HG03196 (cell line): ENCODE results near the gene LARP4.
"Not testable (repeated sequence)": the region's sequence is repeated elsewhere in the genome, so short reads cannot be mapped to it uniquely, and the experiment has no call there.

Experiments
- ATAC-seq: cut with Tn5 transposase; IDR thresholded peaks from one replicate; pipeline ENCODE4 v1.9.1; 2021; ENCODE audit not compliant: unreplicated experiment

The LARP4 gene

DNA sequence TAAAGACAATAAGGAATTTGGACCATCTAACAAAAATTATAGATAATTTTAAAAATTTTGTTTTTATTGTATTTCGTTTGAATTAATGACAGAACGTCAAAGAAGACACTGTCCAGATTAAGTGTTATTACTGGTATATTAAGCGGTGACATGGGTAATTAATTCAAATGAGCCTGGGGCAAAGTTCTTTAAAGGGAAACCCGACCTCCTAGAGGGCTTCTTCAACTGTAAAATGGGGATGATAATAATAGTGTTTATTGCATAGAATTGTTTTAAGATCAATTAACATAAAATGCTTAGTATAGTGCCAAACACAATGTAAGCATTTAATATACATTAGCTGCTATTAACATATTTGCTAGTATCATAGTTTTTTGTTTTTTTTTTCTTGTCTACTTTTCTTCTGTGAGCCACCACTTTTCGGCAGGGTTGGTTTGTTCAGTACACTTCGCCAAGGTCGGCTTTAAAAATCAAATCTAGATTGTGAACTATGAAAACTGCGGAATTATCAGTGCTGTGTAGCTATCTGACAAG is 514 bp upstream of the LARP4 start:
- peak; percentile 9 for ATAC-seq

DNA sequence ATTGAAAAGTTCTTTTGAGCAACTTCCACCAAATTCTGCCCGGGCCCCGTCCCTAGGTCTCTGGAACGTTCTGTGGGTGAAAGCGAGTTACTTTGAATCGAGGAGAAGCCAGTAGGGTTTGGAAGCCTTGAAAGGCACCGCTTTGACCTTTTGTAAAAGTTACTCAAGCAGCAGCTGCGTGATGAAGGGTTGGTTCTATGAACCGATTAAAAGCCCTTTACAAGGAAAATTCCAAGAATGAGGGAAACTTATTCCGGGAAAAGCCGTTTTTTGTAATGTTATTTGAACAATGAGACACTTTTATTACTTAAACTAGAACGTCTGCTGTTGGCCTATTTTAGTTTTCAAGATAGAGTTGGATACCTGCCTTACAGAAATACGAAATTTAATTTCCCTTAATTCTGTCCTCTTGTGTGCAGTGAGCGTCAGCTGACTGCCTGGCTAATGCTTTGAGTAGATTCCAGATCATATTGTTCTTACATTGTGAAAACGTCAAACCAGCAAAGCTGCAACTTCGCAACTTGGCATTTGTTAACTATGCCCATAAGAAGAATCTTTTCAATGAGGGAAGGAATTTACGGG is 906 bp downstream of the LARP4 start:
- ATAC-seq, result peak; percentile 13

- ATAC-seq, result no peak
Measured at GRCh38 chr12:50402264-50403000, 1.7 kb downstream of the LARP4 start.

GRCh38 chr12:50403001-50403440 is 2.3 kb downstream of the LARP4 start:
- ATAC-seq, result no peak

DNA sequence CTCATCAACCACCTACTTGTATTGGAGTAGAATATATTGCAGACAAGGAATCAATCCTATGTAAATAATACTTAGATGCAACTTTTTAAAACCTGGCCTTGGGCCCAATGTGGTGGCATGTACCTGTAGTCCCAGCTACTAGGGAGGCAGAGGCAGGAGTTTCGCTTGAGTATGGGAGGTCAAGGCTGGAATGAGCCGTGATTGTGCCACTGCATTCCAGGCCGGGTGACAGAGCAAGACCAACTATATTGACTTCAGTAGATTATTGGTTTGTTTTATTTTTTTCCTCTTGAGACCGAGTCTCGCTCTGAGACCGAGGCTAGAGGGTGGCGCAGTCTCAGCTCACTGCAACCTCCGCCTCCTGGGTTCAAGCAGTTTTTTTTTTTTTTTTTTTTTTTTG is 3.6 kb downstream of the LARP4 start:
- ATAC-seq, result no peak

GRCh38 chr12:50411051-50411660 is 10.5 kb downstream of the LARP4 start:
- no peak for ATAC-seq

DNA sequence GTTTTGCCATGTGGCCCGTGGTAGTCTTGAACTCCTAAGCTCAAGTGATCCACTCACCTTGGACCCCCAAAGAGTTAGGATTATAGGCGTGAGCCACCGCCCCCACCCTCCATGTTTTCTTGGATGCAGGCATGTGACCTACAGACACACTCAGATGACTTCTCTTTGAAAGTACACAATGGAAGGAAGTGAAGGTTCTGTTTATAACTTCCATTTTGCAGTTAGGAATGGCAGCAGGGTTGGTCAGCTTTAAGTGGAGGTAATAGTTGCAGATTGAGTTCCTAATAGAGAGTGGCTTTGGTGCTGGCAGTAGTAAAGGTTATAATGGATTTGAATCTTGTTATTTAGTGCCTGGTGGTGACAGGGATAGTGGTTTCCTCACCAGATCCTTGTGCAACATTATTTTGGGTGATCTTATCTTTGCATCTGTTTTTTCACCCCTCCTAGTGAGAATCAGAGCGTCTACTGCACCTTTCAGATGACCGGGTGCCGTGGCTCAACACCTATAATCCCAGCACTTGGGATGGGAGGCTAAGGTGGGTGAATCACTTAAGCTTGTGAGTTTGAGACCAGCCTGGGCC is 15.3 kb downstream of the LARP4 start:
- no peak for ATAC-seq

GRCh38 chr12:50419112-50419909 is 18.6 kb downstream of the LARP4 start:
- ATAC-seq, result no peak

DNA sequence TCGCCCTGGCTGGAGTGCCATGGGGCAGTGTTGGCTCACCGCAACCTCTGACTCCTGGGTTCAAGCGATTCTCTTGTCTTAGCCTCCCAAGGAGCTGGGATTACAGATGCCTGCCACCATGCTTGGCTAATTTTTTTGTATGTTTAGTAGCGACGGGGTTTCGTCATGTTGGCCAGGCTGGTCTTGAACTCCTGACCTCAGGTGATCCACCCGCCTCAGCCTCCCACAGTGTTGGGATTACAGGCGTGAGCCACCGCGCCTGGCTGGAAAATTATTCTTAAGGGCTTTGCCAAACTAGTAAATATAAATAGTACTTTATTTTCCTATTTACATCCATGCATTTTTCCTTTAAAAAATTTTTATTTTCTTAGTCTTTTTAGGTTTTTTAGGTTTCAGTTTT is 22.2 kb downstream of the LARP4 start:
- ATAC-seq, result not testable (repeated sequence)

GRCh38 chr12:50423342-50423741 is 22.7 kb downstream of the LARP4 start:
- not testable (repeated sequence) for ATAC-seq

DNA sequence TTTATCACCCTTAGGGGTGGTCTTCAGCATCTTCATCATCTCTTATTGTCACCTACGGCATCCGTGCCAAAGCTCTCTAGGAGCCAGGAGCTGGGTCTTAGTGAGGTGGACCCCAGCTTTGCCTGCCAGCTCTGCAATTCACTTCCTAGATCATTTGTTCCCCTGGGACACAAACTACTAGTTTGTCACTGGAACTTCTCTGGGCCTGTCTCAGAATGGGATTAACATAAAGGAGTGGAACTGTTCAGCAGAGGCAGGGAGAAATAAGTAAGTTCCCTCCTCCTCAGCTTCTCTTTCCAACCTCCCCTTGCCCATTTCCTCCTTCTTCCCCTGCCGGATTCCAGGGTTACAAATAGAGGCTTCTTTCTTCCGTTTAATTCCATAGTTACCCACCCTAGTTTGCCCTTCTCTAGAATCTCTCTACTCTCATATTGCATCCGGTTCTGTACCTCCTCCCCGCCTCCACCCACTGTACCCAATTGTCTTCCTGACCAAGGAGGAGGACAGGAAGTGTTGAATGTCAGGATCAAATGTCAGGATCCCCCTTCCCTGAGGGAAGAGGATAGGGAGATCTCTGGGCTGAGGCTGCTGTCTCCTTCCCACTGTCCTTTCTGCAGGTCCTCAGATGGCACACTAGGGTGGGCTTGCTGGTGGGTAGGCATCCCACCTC is 25.0 kb downstream of the LARP4 start:
- ATAC-seq, result no peak

DNA sequence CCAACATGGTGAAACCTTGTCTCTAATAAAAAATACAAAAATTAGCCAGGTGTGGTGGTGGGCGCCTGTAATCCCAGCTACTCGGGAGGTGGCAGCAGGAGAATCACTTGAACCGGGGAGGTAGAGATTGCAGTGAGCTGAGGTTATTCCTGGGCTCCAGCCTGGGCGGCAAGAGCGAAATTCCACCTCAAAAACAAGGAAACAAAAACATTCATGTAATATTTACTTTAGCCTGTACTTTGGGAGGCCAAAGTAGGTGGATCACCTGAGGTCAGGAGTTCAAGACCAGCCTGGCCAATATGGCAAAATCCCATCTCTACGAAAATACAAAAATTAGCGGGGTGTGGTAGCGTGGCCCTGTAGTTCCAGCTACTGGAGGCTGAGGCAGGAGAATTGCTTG is 31.0 kb downstream of the LARP4 start:
- not testable (repeated sequence) for ATAC-seq

GRCh38 chr12:50440288-50440687 is 39.6 kb downstream of the LARP4 start:
- ATAC-seq, result no peak

DNA sequence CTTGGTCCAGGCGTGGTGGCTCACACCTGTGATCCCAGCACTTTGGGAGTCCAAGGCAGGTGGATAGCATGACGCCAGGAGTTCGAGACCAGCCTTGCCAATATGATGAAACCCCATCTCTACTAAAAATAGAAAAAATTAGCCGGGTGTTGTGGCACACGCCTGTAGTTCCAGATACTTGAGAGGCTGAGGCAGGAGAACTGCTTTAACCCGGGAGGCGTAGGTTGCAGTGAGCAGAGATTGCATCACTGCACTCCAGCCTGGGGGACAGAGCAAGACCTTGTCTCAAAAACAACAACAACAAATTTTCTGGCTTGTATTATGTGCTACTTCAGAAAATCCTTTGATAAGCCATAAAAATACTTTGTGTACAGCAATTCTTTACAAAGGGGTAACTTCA is 41.1 kb downstream of the LARP4 start:
- no peak for ATAC-seq

DNA sequence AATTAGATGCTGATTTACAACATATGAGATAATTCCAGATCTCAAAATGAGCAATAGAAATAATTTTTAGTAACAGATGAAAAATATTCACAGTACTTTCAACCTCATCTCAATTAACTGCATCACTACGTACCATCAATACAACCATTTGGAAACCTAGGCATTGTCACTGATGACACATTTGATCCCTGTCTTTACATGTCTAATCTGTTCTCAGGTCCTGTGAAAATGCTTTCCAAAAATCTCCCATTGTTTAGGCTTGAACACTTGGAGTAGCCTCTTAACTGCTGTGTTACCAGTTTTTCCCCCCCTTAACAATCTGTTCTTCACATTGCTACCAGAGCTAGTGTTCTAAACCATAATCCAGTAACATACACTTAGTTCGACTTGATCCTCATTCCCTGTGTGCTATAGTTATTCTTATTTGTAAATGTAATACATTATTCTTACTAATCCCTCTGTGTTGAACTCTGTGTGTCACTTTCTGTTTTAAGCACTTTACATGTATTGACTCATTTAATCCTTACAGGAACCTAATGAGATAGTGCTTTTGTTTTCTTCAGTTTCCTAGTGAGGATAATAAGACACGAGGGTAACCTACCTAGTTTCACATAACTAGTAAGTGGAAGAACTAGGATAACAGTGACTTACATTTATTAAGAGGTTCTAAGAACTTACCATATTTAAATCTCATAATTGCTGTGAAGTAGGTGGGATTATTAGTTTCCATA is 41.7 kb downstream of the LARP4 start:
- ATAC-seq, result no peak

DNA sequence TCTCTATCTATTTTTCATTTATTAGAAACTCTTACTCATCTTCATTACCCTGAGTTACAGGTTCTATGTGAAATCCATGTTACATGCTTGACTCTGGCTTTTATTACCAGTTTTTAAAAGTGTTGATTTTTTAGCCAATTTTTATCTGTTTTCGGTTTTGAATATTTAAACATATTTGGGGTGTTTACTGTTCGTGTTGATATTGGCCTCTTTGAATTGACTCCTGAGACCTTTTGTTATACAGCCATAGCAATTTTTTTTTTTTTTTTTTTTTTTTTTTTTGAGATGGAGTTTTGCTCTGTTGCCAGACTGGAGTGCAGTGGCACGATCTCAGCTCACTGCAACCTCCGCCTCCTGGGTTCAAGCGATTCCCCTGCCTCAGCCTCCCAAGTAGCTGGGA is 49.0 kb downstream of the LARP4 start:
- ATAC-seq, result not testable (repeated sequence)

GRCh38 chr12:50452795-50453194 is 52.1 kb downstream of the LARP4 start:
- ATAC-seq, result no peak

DNA sequence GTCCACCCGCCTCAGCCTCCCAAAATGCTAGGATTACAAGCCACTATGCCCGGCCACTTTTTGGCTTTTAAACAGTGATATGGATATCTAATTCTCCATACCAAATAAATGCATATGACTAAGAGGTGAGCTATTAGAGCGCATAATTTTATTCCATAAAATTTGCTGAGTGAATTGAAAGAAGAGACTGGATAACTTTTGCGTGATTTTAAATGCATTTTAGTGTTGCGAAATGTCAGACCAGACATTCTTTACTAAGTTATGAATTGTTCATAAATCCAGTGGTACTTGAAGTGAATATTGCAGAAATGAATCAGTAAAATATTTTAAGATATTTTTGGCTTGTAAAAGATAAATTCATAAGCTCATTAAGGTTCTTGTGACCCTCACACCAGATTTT is 53.2 kb downstream of the LARP4 start:
- no peak for ATAC-seq

DNA sequence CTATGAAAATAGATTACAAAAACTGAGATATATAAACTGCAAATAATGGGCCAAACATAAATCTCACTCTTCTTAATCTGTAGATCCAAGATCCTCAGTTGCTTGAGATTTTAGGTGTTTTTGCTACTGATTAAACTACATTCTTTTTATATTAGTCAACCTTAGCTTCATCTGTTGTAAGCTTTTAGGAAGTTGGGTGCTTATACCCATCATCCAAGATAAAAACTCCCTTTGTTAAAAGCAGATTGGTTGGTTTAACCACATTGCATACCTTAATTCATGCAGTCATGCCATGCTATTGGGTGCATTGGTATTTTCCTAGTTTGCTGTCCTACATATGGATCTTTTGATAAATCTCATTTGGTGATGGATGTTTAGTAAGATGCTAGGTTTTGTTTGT is 57.9 kb downstream of the LARP4 start:
- no peak for ATAC-seq

- no peak for ATAC-seq
Measured at GRCh38 chr12:50467439-50467838, 66.8 kb downstream of the LARP4 start.
